Esophagus muscularis mucosa (tissue), 4 donors: Measurements from ENCODE around the gene WWOX. TPM values are rescaled to one million over a fixed set of nuclear protein-coding genes. Genes with fewer than 3 reads are reported as not detected.

ENCODE experiments used
- DNase-seq: peaks from one replicate; pipeline ENCODE4 v3.0.0-alpha.2; 2017; ENCODE audit errors: extremely low spot score
- H3K27ac ChIP-seq, 4 donors: fragments of 200-600 bp; sonication (generic); replicated peaks in 1 of 4; 1 replicate in 3 of 4; 2 replicates in 1 of 4; pipeline ENCODE4 v1.5.1; 2016 to 2019; ENCODE audit warnings: mild to moderate bottlenecking in 1 of 4
- H3K27me3 ChIP-seq, 4 donors: fragments of 200-600 bp; sonication (generic); one replicate each; pipeline versions ENCODE4 v1.5.1 to v1.6.0; 2016 to 2019
- H3K36me3 ChIP-seq, 4 donors: fragments of 200-600 bp; sonication (generic); one replicate each; pipeline ENCODE4 v1.5.1; 2016 to 2019
- H3K4me1 ChIP-seq, 4 donors: fragments of 200-600 bp; sonication (generic); one replicate each; pipeline ENCODE4 v1.5.1; 2016 to 2019
- H3K4me3 ChIP-seq, 4 donors: fragments of 200-600 bp; sonication (generic); 1 replicate in 2 of 4; 2 replicates in 2 of 4; pipeline ENCODE4 v1.5.1; 2016 to 2019; ENCODE audit warnings: mild to moderate bottlenecking in 4 of 4, moderate library complexity in 1 of 4
- H3K9me3 ChIP-seq, 4 donors: fragments of 200-600 bp; sonication (generic); 1 replicate in 3 of 4; 2 replicates in 1 of 4; pipeline ENCODE4 v1.5.1; 2016 to 2019
- CTCF ChIP-seq, 3 experiments: fragments of 200-600 bp in 2 of 3; fragments of 450-650 bp in 1 of 3; sonication (generic) in 2 of 3; IDR thresholded peaks; one replicate each; pipeline ENCODE4 v1.5.1; 2017 to 2019; ENCODE audit warnings: antibody characterized with exemption in 3 of 3, mild to moderate bottlenecking in 2 of 3, moderate library complexity in 1 of 3
- EP300 ChIP-seq: sonication (generic); formaldehyde crosslinking; IDR thresholded peaks from one replicate; pipeline ENCODE4 v1.6.1; 2017; ENCODE audit warnings: antibody characterized with exemption
- POLR2A ChIP-seq: fragments of 450-650 bp; IDR thresholded peaks from one replicate; pipeline ENCODE4 v1.6.1; 2017; ENCODE audit warnings: antibody characterized with exemption, moderate library complexity, mild to moderate bottlenecking, low read depth
- POLR2AphosphoS5 ChIP-seq, 2 donors: sonication (generic); formaldehyde crosslinking; IDR thresholded peaks; one replicate each; pipeline ENCODE4 v1.6.1; 2017; ENCODE audit warnings: antibody characterized with exemption in 2 of 2
- WGBS: methylation state at CpG from one replicate; pipeline ENCODE4 v1.1.5; 2018; 5-methylcytosine and 5-hydroxymethylcytosine counted together
- intact Hi-C: fragments of 100-400 bp; cut with DNase I; formaldehyde crosslinking; loops from one replicate; pipeline ENCODE4 v1.15.1; 2023
- total RNA-seq, 4 donors: library from RNA; depleted of rRNA; stranded (reverse); fragments of >200 nt; gene quantifications; one replicate each; pipeline versions ENCODE4 v1.1.0 to v1.2.1, GENCODE V29; 2016

WWOX gene
- total RNA-seq, 4 donors from 2014 or later = 14.4 to 27.8 (median 15.4) TPM

DNA sequence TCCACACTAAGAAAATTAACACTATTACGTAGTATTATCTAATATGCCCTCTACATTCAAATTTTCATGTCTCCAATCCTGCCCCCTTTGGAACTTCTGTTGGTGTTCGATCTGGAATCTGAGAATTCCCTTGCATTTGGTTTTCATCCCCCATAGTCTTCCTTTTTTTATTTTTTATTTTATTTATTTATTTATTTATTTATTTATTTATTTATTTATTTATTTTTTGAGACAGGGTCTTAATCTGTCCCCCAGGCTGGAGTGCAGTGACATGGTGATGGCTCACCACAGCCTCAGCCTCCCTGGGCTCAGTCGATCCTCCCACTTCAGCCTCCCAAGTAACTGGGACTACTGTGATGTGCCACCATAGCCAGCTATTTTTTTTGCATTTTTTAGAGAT, 911.8 kb downstream of the WWOX start:
- no peaks in the 10 kb centered on the region for H3K36me3 ChIP-seq
- H3K27ac ChIP-seq = no peak overlapping the region
- no peak for TF ChIP-seq POLR2A
- TF ChIP-seq EP300 = no peak
- TF ChIP-seq POLR2AphosphoS5 (IDR thresholded peaks at IDR 0.05) = no peak
- TF ChIP-seq CTCF (IDR thresholded peaks at IDR 0.05) = no peak
- no peaks in the 10 kb centered on the region for H3K9me3 ChIP-seq
- no peak for DNase-seq
- H3K27me3 ChIP-seq = no peaks in the 10 kb centered on the region
- intact Hi-C loops = no loop called here
- no peak overlapping the region for H3K4me3 ChIP-seq
- 98% methylated on average over 3 of the region's 3 CpGs for WGBS
- no peaks in the 10 kb centered on the region for H3K4me1 ChIP-seq

DNA sequence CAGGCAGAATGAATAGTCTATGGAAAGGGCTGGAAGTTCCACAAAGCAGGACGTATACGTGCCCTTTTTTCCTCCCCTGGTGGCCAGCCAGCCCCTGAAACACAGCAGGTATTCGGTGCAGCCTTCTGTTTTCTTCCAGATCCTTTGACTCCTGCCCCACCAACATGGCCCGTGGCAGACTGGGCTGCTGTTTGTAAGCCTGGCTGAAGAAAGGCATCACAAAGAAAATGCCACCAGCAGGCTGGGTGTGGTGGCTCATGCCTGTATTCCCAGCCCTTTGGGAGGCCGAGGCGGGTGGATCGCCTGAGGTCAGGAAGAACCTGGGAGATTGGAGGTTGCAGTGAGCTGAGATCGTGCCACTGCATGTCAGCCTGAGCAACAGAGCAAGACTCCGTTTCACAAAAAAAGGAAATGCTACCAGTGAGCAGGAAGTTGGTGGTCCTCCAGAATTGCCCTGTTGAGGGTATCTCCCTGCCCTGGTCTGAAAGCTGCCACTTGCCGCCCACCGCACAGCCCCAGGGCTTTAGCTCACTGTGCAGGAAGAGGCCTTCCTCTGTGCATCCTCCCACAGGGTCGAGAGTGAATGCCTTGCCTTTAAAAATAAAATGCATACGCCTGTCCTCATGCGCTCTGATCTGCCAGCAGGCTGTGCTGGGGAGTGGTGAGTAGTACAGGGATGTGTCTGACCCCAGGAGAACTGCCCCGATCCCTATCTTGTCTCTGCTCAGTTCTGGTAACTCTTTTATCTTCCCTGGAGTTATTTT, 913.4 kb downstream of the WWOX start:
- no peak for DNase-seq
- intact Hi-C loops = no loop called here
- WGBS = 77% methylated on average over 13 of the region's 15 CpGs
- Histone ChIP-seq H3K9me3 (no peaks in the 10 kb centered on the region), H3K4me3 (no peak overlapping the region), H3K36me3 (no peaks in the 10 kb centered on the region), H3K4me1 (no peaks in the 10 kb centered on the region), H3K27me3 (no peaks in the 10 kb centered on the region), H3K27ac (no peak overlapping the region)
- TF ChIP-seq POLR2A (no peak), EP300 (no peak), POLR2AphosphoS5 (IDR thresholded peaks at IDR 0.05) (no peak)

DNA sequence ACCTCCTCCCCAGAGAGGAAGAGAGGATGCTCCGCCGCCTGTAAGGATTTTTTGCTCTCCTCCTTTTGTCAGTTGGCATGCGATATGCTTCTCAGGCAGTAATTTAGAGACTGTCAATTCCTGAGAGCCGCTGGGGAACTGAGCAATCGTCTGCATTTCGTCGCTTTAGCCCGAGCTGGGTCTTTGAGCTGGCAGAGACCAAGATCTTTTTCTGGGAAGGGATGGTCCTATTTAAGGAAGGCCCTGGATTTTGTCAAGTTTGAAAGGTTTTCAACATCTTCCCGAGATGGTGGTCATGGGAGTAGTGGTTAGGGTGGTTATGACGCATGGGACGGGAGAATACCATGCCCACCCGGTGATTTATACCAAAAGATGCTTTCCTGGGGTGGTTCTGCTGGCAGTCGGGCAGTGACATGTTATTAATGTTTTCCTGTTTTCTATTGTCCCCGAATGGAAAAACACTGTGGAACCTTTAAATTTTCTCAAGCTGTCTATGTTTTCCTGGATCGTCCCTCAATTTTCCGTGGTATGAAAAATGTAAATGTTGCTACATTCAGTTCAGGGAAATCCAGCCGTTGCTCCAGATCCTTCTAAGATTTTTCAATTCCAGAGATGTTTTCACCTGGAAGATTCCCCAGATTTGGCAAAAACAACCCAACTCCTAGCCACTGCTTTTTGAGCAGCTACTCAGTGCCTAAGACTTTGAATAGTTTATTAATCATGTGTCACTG, 914.6 kb downstream of the WWOX start:
- 77% methylated on average over 17 of the region's 17 CpGs for WGBS
- Histone ChIP-seq H3K36me3 (no peaks in the 10 kb centered on the region), H3K27ac (no peak overlapping the region), H3K4me3 (no peak overlapping the region), H3K4me1 (no peaks in the 10 kb centered on the region), H3K9me3 (no peaks in the 10 kb centered on the region), H3K27me3 (no peaks in the 10 kb centered on the region)
- DNase-seq = no peak
- intact Hi-C loops = no loop called here
- TF ChIP-seq CTCF (IDR thresholded peaks at IDR 0.05) = no peak

DNA sequence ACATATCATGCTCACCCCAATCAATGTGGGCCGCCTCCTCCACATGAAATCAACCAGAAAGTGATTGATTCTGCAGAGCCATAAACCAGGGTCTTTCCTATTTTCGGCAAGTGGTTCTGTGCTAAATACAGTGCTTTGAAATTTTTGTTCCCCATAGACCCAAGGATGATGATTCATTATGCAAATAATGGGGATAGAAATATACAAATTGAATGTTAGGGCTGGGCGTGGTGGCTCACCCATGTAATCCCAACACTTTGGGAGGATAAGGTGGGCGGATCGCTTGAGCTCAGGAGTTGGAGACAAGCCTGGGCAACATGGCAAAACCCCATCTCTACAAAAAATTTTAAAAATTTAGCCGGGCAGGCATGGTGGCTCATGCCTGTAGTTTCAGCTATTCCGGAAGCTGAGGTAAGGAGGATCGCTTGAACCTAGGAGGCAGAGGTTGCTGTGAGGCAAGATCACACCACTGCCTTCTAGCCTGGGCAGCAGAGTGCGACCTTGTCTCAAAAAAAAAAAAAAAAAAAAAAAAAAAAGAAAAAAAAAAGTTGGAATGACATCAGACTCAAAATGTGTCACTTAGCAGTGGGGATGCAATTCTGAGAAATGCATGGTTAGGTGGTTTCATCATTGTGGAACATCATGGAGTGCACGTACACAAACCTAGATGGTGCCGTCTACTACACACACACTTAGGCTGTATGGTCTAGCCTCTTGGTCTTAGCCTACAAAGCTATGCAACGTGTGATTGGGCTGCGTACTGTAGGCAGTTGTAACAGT, 919.4 kb downstream of the WWOX start:
- Histone ChIP-seq H3K27ac (no peak overlapping the region), H3K9me3 (no peaks in the 10 kb centered on the region), H3K27me3 (no peaks in the 10 kb centered on the region), H3K4me3 (no peak overlapping the region), H3K4me1 (no peaks in the 10 kb centered on the region), H3K36me3 (no peaks in the 10 kb centered on the region)
- DNase-seq = no peak
- intact Hi-C loops = no loop called here
- WGBS = 88% methylated on average over 11 of the region's 13 CpGs
- TF ChIP-seq POLR2A = no peak
- no peak for TF ChIP-seq CTCF (IDR thresholded peaks at IDR 0.05)

DNA sequence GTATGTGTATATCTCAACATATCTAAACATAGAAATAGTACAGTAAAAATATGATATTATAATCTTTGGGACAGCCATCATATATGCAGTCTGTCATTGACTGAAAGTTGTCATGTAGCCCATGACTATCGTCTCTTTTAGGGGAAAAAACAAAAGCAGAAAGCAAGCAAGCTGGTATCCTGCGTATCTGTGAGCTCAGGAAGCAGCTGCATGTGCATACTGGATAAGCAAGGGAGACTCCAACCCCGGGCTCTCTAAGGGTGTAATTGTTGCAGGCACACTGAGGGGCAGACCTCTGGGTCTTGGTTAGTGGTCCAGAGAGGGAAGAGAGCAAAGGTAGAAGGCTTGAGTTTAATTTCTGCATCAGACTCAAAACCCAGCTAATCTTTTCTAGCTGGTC, 920.0 kb downstream of the WWOX start:
- intact Hi-C loops = no loop called here
- no peak for DNase-seq
- H3K27ac ChIP-seq = no peak overlapping the region
- no peaks in the 10 kb centered on the region for H3K9me3 ChIP-seq
- no peak overlapping the region for H3K4me3 ChIP-seq
- WGBS = 68% methylated on average over 3 of the region's 3 CpGs
- H3K27me3 ChIP-seq = no peaks in the 10 kb centered on the region
- H3K36me3 ChIP-seq = no peaks in the 10 kb centered on the region
- H3K4me1 ChIP-seq = no peaks in the 10 kb centered on the region
- TF ChIP-seq CTCF (IDR thresholded peaks at IDR 0.05) (no peak), POLR2AphosphoS5 (IDR thresholded peaks at IDR 0.05) (no peak), POLR2A (no peak), EP300 (no peak)
